Stimulated activated CD4-positive, alpha-beta T cell treated with anti-CD3 and anti-CD28 coated beads, Interleukin-4, amount 100 ng/mL, for 48 hours (primary cell): ENCODE data around the gene ZMIZ2.
"Not testable (repeated sequence)": the region's sequence is repeated elsewhere in the genome, so short reads cannot be mapped to it uniquely, and the experiment has no call there.

Source experiments
- DNase-seq, 2 donors: peaks; one replicate each; pipeline ENCODE4 v3.0.0-alpha.2; 2020; ENCODE audit warnings: low read depth in 2 of 2

The ZMIZ2 gene

DNA sequence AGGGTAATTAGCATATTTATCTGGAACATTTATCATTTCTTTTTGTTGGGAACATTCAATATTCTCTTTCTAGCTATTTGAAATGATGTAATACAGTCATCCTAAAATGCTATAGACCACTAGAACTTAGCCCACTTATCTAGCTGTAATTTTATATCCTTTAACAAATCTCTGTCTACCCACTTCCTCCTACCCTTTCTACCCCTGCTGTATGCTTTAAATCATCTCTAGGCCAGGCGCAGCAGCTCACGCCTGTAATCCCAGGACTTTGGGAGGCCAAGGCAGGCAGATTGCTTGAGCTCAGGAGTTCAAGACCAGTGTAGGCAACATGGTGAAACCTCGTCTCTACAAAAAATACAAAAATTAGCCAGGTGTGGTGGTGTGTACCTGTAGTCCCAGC lies 25.8 kb downstream of the ZMIZ2 start:
- DNase-seq: not testable (repeated sequence)

DNA sequence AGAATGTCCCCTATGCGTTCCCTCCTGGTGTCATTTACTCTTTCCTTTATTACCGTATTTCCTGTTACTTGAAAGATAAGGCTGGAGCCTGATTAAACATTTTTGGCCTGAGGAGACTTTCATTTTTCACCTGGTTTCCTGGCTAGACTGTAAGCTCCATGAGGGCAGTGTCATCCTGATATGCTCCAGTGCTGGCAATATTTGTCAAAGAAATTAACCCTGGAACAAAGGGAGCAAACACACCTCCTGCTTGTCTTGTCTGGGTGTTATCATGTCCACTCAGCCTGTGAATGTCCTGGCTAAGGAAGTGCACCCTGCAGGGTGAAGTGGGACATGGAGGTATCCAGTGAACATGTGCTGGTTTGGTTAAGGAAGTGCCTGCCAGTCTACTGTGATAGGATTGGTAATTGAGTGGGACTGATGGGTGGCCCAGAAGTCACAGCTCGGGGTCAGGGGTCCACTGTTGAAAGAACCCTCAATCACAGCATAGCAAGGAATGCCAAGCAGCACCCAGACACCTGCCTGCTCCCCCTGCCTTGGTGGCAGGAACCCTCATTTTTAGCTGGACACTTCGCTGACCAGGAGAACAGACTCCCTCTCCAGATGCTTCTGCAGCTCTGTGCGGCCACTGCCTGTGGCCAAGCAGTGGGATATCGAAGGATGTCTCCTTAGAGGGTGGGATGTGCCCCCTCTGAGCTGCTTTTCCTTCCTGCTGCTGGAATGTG lies 26.9 kb downstream of the ZMIZ2 start:
- DNase-seq: no peak

DNA sequence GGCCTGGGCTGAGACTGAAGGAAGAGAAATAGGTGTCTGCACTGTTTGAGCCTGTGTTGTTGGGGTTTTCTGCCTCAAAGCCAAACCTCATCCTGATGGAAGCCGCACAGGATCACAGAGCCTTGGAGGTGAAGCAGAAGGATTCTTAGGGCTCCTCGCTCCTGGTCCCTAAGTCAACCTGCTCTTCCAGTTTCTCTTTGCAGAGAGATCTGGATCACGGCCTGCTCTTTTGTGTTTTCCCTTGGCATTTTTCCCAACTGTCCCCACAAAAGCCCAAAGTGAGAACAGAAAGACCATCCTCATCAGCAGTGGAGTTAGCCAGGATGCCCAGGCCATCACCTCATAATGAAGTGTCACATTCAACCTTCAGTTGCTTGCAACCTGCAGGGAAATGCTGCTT lies 27.6 kb downstream of the ZMIZ2 start:
- DNase-seq: no peak

DNA sequence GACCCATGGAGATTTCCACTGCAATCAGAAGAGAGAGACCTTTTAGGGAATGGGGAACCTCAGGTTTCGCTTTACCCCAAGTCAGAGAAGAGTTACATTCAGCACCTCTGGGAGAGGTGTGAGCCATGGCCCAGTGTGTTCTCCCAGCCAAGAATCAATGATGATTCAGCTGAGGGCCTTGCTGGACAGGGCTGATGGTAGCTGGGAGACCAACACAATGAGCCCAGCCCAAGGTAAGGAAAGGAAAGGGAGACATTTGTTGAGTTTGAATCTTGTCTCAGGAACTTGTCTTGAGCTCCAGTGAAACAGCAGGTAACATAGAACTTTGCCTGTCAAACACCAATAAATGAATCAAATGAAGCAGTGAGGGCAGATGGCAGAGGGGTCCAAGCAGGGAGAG lies 33.8 kb downstream of the ZMIZ2 start:
- DNase-seq: no peak

DNA sequence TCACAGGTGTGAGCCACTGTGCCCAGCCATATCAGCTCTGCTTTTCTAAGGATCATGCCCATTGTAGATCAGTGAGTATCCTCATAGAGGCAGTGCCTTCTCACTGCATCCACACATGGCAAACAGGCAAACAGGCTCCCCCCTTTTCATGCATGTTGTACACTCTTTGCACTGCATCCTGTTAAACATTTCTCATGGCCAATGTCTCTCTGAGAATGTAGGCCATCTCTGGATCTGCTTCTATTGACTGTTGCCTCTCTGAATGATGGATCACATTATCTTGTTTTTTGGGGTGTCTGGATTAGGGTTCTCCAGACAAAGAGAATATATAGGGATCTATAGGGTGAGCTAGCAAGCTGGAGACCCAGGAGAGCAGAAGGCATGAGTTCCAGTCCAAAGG lies 34.8 kb downstream of the ZMIZ2 start:
- no peak for DNase-seq

DNA sequence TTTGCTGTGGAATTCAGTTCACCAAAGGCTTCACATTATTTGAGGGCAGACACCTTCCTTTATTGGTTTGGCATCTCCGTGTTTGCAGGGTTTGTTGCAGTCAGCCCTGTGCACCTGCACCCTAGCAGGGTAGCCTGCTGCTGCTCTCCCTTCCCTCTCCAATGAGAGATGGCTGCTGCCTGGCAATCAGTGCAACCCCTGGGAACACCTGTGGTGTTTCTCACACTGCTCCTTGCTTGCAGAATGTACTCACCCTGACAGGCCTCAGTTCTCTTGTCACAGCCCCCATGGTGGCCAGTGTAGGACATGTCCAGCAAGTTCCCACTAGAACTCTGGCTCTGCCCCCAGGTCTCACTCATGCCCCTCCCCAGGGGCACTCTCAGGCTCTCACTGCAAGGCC lies 35.7 kb downstream of the ZMIZ2 start:
- no peak for DNase-seq

DNA sequence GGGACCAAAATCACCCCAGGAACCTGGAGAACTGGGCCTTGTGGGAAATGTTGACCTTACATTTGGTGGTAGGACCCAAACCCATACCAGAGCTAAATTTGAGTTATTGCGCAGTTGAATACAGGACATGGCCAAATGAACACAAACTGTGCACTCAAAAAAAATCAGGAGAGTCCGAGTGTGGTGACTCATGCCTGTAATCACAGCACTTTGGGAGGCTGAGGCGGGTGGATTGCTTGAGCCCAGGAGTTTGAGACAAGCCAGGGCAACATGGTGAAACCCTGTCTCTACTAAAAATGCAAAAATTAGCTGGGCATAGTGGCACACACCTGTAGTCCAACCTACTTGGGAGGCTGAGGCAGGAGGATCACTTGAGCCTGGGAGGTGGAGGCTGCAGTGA lies 36.6 kb downstream of the ZMIZ2 start:
- DNase-seq: not testable (repeated sequence)

DNA sequence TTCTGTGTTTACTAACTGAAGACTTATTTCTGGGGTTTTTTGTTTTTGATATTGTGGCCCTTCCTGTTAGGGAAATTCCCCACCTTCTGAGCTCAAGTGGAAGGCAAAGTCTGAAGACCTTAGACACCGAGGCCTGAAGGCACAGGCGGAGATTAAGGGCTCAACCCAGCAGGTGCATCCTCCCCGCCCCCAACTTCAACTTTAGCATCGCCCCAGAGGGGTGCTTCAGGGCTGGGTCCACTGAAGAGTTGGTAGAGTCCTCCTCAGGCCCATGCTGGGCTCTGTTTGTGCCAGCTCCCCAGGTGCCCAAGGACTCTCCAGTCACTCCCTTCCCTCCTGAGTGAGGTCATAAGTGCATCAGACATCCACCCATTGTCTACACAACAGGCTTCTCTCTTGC lies 38.4 kb downstream of the ZMIZ2 start:
- no peak for DNase-seq

DNA sequence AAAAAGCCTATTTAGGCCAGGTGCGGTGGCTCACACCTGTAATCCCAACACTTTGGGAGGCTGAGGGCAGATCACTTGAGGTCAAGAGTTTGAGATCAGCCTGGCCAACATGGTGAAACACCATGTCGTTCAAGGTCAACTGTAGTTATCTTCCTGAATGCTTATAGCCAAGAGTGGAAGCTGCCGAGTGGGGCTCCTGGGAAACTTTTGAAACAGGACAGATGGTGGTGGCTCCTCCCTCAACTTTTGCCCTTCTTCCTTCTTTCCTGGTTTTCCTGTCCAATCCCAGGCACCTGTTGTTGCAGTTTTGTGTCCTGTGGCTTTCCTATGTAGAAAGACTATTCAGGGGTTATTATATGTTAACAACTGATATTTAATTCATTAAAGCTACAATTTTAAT lies 39.1 kb downstream of the ZMIZ2 start:
- DNase-seq: no peak

DNA sequence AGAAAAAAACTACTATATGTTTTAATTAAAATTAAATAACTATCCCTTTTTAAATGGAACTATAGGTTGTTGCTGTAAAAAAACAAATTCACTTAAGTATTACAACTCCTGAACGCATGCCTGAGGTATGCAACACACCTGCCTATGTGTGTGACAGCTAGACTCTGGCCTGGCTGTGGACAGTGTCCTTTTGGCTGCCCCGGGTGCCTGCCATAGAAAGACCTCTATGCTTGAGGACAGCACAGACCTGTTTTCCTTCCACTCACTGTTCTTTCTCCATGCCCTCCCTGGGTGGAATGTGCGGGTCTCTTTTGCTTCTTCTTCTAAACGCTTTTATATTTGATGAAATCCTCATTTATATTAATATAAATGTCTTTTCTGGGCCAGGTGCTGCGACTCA lies 41.3 kb downstream of the ZMIZ2 start:
- no peak for DNase-seq

DNA sequence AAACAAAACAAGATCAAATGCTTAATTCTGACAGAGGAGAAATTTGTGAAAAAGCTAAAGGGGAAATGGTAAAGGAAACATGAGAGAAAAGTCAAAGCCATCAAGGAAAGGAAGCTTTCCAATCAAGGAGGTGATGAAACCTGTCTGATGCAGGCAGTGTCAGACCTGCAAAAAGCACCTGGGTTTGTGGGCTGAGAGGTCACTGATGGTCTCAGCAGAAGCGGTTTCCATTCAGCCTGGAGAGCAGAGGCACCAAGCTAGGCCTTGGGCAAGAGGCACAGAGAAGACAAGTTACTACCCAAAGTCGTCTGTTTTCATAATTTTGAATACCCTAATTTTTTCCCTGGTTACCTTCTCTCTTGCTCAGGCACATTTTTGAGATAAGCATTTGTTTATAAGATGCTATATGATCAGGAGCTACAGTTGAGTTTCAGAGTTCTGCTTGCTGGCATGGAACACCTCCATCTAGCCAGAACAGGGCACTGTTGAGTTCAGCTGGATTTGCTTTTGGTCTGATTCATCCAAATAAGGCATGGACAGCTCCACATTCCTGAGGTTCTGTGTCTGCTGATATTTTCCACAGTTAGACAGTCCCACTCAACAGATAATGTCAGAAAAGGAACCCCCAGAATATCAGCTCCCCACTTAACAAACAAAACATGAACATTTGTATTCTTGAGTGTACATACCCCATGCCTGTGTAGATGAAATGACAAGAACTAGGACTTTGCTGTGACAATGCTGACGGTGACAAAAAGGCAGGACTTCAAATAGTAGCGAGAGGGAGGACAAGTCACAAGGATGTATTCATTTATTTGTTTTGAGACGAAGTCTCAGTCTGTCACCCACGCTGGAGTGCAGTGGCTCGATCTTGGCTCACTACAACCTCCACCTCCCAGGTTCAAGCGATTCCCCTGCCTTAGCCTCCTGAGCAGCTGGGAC lies 42.9 kb downstream of the ZMIZ2 start:
- no peak for DNase-seq

DNA sequence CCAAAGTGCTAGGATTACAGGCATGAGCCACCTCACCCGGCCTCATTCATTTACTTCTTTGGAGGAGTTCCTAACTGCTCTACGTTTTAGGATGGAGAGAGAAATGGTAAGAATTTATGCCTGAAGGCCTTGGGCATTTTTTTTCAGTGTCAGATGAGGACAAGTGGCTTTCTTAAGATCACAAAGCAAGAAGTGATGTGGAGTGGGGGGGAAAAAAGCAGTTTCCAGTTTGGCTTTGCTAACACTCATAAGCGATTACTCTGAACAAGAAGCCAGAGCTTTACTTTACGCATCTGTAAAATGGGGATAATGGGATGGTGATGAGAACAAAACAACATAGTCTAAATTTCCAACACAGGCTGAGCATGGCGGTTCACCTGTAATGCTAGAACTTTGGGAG lies 45.3 kb downstream of the ZMIZ2 start:
- DNase-seq: no peak

DNA sequence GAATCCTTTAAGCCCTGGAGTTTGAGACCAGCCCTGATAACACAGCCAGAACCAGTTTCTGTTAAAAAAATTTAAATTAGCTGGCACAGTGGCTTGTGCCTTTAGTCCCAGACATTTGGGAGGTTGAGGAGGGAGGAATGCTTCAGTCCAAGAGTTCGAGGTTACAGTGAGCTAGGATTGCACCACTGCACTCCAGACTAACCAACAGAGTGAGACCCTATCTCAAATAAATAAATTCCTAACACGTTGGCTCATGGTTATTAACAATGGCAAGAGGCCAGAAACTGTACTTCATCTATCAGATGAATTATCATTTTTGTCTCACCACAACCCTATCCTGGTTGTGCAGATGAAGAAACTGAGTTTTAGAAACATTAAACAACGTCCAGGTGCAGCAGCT lies 45.7 kb downstream of the ZMIZ2 start:
- no peak for DNase-seq

DNA sequence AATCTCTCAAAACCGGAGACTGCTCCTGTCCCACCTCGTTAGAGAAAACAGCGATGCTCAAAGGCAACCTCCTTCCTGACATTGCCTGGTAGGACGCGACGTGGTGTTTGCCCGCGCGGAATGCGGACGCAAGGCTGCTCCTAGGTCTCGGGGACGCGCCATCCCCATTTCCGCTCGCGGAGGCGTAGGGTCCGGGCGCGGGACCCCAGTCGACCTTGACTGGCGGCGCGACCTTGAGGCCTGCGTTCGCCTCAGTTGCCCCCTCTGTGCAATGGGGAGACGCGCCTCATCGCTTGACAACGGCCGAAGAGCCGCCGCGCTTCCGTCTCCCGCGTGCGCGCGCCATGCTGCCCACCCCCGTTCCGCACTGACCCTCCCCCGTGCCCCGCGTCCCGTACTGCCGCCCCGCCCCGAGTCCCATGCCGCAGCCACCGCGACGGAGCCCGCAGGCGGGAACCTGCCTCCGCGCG lies 47.4 kb downstream of the ZMIZ2 start:
- DNase-seq: no peak

DNA sequence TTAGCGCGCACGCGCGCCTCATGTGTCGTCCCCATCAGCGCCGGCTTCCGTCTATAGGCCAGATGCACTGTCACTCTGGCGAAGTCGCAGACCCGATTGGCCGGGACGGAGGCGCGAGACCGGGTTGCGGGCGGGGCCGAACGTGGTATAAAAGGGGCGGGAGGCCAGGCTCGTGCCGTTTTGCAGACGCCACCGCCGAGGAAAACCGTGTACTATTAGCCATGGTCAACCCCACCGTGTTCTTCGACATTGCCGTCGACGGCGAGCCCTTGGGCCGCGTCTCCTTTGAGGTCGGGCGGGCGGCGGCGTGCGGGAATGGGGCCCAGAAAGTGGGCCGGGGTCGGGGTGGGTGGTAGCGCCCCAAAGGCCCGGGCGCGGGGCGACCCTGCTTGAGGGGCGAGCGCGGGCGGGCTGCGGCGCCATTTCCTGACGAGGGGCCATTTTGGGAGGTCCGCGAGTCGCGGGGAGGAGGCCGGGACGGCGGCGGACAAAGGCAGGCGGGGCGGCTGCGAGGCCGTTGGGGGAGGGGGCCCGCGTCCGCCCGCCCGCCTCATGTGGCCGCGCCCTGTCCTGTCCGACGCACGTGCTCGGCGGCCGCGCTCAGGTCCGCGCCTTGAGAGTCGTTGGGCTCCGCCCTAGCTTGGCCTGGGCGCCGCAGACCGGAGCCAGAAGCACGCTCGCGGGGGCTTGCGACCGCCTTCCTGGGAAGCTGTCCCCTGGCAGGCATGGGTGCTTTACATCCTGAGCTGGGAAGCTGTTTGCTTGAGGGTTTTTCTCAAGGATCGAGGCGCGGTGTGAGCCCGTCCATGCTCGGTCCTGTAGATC lies 48.1 kb downstream of the ZMIZ2 start, which contains the start of gene PPIA:
PPIA (plus strand) TSS at position 178 of the 825 bp plus-strand sequence; CDS start at position 222, 44 bp downstream.
- DNase-seq: peak; percentile 97 to 98

DNA sequence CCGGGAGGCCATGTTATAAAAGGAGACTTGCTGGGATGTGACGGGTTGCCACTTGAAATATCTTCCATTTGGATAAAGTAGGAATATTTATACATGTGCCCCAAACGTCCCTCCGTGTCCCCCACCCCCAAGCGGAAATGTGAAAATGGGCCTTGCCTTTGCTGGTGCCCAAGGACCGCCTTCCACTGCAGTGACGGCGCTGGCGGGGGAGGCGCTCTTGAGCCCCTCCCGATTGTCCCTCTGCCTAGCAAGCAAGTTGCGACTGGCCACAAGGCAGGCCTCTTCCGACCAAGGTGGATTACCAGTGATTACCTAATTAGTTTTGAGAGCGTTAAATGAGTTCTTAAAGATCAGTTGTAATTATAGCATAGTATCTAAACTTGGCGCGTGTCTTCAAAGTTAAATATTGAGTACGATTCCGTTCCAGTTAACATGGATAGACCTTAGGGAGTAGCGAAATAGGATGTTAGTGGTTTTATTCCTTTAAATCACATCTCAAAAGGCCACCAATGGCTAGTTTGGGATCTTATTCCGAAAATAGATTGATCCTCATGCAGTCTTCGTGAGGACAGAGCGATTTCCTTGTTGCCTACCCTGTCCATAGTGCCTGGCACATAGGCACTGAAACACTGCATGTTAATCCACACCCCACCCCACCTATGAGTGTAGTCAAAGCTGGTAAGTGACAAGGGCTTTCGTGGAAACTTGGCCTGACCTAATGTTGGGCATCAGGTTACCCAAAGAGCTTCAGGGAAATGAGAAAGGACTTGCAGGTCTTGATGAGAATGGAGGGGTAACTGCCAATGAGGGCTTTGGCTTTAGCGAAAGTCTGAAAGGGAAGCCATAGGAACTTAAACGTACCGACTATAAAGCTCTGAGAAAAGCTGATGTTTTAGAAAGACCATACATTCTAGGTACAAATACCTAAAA lies 48.9 kb downstream of the ZMIZ2 start:
- DNase-seq: peak; percentile 74 to 78

DNA sequence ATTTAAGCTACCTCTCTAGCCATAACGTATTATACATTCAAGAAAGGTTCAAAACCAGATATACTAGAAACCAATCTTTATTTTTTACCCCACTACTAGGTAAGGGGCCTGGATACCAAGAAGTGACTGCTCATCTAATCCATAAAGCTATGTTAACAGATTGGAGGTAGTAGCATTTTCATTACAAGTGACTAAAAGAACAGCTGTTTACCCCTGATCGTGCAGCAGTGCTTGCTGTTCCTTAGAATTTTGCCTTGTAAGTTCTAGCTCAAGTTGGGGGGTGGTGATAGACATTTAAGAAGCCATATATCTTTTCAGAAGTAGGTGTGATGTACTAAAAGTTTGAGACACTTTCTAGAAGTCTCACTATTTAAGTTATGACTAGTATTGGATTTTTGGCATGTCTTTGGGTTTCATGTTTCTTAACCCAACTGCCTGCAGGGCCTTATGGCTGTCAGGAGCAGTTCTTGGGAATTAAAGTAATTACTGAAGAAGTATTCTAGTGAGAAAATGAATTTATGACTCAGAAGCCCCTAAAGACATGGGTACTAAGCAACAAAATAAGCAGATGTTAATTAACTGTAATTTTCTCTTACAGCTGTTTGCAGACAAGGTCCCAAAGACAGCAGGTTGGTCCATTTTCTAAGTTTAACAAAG lies 50.1 kb downstream of the ZMIZ2 start:
- DNase-seq: no peak

DNA sequence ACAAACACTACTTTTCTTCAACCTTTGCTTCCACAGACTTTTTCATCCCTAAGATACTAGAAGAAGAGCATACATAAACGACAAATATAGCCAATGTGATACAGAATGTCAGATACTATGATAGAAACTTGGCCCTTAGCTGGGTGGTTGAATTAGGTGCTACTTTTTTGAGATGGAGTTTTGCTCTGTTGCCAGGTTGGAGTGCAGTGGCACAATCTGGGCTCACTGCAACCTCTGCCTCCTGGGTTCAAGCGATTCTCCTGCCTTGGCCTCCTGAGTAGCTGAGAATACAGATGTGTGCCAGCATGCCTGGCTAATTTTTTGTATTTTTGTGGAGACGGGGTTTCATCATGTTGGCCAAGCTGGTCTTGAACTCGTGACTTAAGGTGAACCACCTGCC lies 51.3 kb downstream of the ZMIZ2 start:
- DNase-seq: no peak

DNA sequence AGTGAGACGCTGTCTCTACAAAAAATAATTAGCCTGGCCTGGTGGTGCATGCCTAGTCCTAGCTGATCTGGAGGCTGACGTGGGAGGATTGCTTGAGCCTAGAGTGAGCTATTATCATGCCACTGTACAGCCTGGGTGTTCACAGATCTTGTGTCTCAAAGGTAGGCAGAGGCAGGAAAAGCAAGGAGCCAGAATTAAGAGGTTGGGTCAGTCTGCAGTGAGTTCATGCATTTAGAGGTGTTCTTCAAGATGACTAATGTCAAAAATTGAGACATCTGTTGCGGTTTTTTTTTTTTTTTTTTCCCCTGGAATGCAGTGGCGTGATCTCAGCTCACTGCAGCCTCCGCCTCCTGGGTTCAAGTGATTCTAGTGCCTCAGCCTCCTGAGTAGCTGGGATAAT lies 53.2 kb downstream of the ZMIZ2 start:
- DNase-seq: no peak

DNA sequence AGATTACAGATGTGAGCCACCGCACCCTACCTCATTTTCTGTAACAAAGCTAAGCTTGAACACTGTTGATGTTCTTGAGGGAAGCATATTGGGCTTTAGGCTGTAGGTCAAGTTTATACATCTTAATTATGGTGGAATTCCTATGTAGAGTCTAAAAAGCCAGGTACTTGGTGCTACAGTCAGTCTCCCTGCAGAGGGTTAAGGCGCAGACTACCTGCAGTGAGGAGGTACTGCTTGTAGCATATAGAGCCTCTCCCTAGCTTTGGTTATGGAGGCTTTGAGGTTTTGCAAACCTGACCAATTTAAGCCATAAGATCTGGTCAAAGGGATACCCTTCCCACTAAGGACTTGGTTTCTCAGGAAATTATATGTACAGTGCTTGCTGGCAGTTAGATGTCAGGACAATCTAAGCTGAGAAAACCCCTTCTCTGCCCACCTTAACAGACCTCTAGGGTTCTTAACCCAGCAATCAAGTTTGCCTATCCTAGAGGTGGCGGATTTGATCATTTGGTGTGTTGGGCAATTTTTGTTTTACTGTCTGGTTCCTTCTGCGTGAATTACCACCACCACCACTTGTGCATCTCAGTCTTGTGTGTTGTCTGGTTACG lies 53.9 kb downstream of the ZMIZ2 start:
- DNase-seq: no peak
